Endothelial cell (in vitro differentiated cells): ENCODE results near the gene SPTBN4. TPM values are rescaled to one million over a fixed set of nuclear protein-coding genes. Genes with fewer than 3 reads are reported as not detected.

ENCODE experiments used
- DNase-seq: peaks from one replicate; pipeline ENCODE4 v3.0.0; 2021; ENCODE audit warnings: low spot score
- H3K27ac Mint-ChIP-seq: one replicate; pipeline ENCODE4 v1.8.0; 2021; ENCODE audit warnings: mixed read lengths, inconsistent platforms; ENCODE audit not compliant: unreplicated experiment
- H3K27me3 Mint-ChIP-seq: one replicate; pipeline ENCODE4 v1.8.0; 2021; ENCODE audit warnings: mild to moderate bottlenecking, moderate library complexity, mixed read lengths, inconsistent platforms; ENCODE audit not compliant: unreplicated experiment
- H3K36me3 Mint-ChIP-seq: one replicate; pipeline ENCODE4 v1.8.0; 2021; ENCODE audit warnings: mild to moderate bottlenecking, low read depth, mixed read lengths, inconsistent platforms; ENCODE audit not compliant: unreplicated experiment
- H3K4me1 Mint-ChIP-seq: one replicate; pipeline ENCODE4 v1.8.0; 2021; ENCODE audit warnings: mild to moderate bottlenecking, mixed read lengths, inconsistent platforms; ENCODE audit not compliant: unreplicated experiment
- H3K4me3 Mint-ChIP-seq: one replicate; pipeline ENCODE4 v1.8.0; 2021; ENCODE audit warnings: mild to moderate bottlenecking, mixed read lengths, inconsistent platforms; ENCODE audit not compliant: unreplicated experiment
- H3K9me3 Mint-ChIP-seq: one replicate; pipeline ENCODE4 v1.8.0; 2021; ENCODE audit warnings: mixed read lengths, inconsistent platforms; ENCODE audit not compliant: unreplicated experiment
- total RNA-seq: library from RNA; stranded (reverse); fragmentation: NEBNext Ultra II Directional; extraction: Animal tissue kit (Norgen Biotek cat#: 25700); gene quantifications from one replicate; pipeline ENCODE4 v1.2.1, GENCODE V29; 2021; ENCODE audit not compliant: unreplicated experiment
- TF ChIP-seq, protein P1 (sequence below): fragments of 200-600 bp; sonication (generic); IDR thresholded peaks from one replicate; pipeline ENCODE4 v1.5.0; 2021; ENCODE audit warnings: antibody characterized with exemption; ENCODE audit not compliant: unreplicated experiment

SPTBN4 gene
- total RNA-seq, 1 donor from 2014 or later: 0.49 TPM

DNA sequence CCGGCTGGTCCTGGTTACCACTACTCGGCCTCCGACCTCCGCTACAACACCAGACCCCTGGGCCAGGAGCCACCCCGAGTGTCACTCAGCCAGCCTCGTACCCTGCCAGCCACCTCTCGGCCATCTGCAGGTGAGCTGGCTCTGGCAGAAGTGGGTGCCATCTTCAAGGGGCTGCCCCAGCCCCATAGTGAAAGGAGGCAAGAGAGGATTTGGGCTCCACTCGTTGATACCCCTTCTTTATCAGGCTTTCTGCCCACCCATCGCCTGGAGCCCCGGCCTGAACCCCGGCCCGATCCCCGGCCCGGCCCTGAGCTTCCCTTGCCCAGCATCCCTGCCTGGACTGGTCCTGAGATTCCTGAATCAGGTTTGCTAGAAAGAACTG is 141.4 kb downstream of the SPTBN4 start:
- no peak for DNase-seq
- peaks cover 21% of the 10 kb centered on the region for H3K36me3 Mint-ChIP-seq
- H3K27me3 Mint-ChIP-seq: peaks cover 39% of the 10 kb centered on the region
- TF ChIP-seq, protein P1, sequence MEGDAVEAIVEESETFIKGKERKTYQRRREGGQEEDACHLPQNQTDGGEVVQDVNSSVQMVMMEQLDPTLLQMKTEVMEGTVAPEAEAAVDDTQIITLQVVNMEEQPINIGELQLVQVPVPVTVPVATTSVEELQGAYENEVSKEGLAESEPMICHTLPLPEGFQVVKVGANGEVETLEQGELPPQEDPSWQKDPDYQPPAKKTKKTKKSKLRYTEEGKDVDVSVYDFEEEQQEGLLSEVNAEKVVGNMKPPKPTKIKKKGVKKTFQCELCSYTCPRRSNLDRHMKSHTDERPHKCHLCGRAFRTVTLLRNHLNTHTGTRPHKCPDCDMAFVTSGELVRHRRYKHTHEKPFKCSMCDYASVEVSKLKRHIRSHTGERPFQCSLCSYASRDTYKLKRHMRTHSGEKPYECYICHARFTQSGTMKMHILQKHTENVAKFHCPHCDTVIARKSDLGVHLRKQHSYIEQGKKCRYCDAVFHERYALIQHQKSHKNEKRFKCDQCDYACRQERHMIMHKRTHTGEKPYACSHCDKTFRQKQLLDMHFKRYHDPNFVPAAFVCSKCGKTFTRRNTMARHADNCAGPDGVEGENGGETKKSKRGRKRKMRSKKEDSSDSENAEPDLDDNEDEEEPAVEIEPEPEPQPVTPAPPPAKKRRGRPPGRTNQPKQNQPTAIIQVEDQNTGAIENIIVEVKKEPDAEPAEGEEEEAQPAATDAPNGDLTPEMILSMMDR: no peak
- H3K4me3 Mint-ChIP-seq: no peak overlapping the region
- H3K27ac Mint-ChIP-seq: no peak overlapping the region
- peaks cover 16% of the 10 kb centered on the region for H3K4me1 Mint-ChIP-seq
- no peaks in the 10 kb centered on the region for H3K9me3 Mint-ChIP-seq

DNA sequence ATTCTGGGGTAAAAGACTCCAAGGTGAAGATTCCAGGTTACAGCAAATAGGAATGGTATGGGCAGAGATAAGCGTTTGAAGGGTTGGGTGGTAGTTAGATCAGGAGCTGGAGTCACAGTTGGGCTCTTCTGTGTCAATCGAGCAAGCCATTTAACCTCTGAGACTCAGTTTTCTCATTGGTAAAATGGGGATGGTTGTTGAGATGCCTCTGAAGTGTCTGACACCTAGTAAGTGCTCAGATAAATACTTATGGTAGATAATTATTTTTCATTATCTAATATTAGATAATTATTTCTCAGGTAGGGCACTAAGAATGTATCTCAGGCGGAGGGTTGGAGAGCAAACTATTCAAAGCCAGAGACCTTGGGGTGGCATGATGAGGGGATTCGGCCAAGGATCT is 142.2 kb downstream of the SPTBN4 start:
- Mint-ChIP-seq H3K4me3 (peak overlapping the region; percentile 81), H3K9me3 (no peaks in the 10 kb centered on the region), H3K27me3 (peaks cover 38% of the 10 kb centered on the region), H3K36me3 (peaks cover 21% of the 10 kb centered on the region), H3K4me1 (peaks cover 14% of the 10 kb centered on the region), H3K27ac (peak overlapping the region; percentile 42)
- TF ChIP-seq, protein P1: no peak
- no peak for DNase-seq

DNA sequence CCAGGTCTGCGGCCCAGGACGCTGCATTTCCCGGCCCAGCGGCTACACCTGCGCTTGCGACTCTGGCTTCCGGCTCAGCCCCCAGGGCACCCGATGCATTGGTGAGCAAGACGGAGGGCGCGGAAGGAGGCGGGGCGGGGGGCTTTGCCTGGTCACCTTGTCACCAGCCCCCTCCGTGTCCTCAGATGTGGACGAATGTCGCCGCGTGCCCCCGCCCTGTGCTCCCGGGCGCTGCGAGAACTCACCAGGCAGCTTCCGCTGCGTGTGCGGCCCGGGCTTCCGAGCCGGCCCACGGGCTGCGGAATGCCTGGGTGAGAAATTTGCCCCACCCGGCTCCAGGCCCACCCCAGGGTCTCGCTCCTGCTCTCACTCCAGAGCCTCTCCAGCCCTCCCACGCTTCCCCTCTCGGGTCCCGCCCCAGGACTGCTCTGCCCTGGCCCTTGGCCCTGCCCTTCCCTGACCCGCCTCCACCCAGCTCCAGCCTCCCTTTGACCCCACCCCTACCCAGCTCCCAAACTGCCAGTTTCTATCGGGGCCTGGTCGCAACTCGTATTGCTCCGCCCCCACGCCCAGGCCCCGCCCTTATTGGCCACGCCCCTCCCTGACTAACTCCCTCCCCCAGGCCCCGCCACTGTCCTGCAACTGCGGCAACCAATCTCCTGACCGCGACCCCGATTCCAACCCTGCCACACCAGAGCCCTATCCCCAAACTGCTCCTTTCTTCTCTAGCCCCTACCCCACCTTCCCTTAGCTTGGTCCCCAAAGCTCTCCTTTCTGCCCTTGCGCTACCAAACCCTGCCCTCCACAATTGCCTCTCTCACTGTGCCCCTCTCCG is 143.0 kb downstream of the SPTBN4 start:
- DNase-seq: peak; percentile 73
- no peak overlapping the region for H3K4me3 Mint-ChIP-seq
- H3K4me1 Mint-ChIP-seq: peaks cover 14% of the 10 kb centered on the region
- peaks cover 32% of the 10 kb centered on the region for H3K27me3 Mint-ChIP-seq
- H3K36me3 Mint-ChIP-seq: peaks cover 23% of the 10 kb centered on the region
- H3K9me3 Mint-ChIP-seq: no peaks in the 10 kb centered on the region
- no peak overlapping the region for H3K27ac Mint-ChIP-seq
- TF ChIP-seq, protein P1: no peak

DNA sequence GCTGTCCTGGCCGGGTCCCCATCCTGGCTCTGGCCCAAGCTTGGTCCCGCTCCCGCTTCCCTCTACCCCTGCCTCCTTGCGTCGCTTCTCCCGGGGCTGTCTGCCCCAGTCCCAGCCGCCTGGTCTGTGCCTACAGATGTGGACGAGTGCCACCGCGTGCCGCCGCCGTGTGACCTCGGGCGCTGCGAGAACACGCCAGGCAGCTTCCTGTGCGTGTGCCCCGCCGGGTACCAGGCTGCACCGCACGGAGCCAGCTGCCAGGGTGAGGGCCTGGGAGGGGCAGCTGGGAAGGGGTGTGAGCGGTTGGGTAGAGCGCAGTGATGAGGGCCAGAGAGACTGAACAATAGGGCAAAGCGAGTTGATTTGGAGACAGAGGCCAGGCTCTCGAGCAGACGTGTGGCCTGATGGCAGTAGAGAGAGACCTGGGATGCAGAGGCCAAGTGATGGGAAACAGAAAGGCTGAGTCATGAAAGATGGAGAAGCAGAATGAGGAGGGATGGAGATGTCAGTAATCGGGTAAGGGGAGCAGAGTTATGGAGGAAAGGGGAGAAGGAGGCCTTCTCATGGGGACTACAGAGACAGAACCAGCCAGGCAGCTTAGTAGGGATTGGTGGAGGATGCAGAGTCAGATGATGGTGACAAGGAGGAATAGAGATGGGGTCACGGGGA is 143.7 kb downstream of the SPTBN4 start:
- TF ChIP-seq, protein P1: no peak
- H3K4me1 Mint-ChIP-seq: peaks cover 14% of the 10 kb centered on the region
- H3K36me3 Mint-ChIP-seq: peaks cover 28% of the 10 kb centered on the region
- peaks cover 29% of the 10 kb centered on the region for H3K27me3 Mint-ChIP-seq
- no peaks in the 10 kb centered on the region for H3K9me3 Mint-ChIP-seq
- peak overlapping the region; percentile 45 for H3K4me3 Mint-ChIP-seq
- peak overlapping the region; percentile 19 for H3K27ac Mint-ChIP-seq
- DNase-seq: no peak

DNA sequence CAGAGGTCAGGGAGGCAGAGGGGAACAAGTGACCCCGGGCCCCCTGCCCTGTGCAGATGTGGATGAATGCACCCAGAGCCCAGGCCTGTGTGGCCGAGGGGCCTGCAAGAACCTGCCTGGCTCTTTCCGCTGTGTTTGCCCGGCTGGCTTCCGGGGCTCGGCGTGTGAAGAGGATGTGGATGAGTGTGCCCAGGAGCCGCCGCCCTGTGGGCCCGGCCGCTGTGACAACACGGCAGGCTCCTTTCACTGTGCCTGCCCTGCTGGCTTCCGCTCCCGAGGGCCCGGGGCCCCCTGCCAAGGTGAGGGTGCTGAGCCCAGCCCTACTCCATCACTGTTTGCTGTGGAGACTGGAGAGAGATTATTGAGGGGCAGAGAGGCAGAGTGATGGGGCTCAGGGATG is 144.3 kb downstream of the SPTBN4 start:
- DNase-seq: no peak
- peaks cover 25% of the 10 kb centered on the region for H3K27me3 Mint-ChIP-seq
- H3K27ac Mint-ChIP-seq: peak overlapping the region; percentile 19
- TF ChIP-seq, protein P1: no peak
- H3K36me3 Mint-ChIP-seq: peaks cover 27% of the 10 kb centered on the region
- no peaks in the 10 kb centered on the region for H3K9me3 Mint-ChIP-seq
- H3K4me1 Mint-ChIP-seq: peaks cover 11% of the 10 kb centered on the region
- H3K4me3 Mint-ChIP-seq: no peak overlapping the region
